Measurements from ENCODE around the gene ZNF423.
"Not testable (repeated sequence)": the region's sequence is repeated elsewhere in the genome, so short reads cannot be mapped to it uniquely, and the experiment has no call there.

Gene ZNF423

GRCh38 chr16:49871824-49872223 is 15.9 kb upstream of the ZNF423 start:
- DNase-seq (ENCODE audit: low read depth in 4 of 4, low spot score in 1 of 4) = not testable (repeated sequence)

- no peak for DNase-seq (ENCODE audit: low read depth in 4 of 4, low spot score in 1 of 4)
These were observed 13.8 kb upstream of the ZNF423 start for GRCh38 chr16:49869731-49870130.

- no peak for DNase-seq (ENCODE audit: low read depth in 4 of 4, low spot score in 1 of 4)
These were observed 12.1 kb upstream of the ZNF423 start for GRCh38 chr16:49867796-49868668.

GRCh38 chr16:49867234-49867633 is 11.3 kb upstream of the ZNF423 start:
- DNase-seq (ENCODE audit: low read depth in 4 of 4, low spot score in 1 of 4) = no peak

GRCh38 chr16:49866595-49867071 is 10.7 kb upstream of the ZNF423 start:
- no peak for DNase-seq (ENCODE audit: low read depth in 4 of 4, low spot score in 1 of 4)

GRCh38 chr16:49862694-49863093 is 6.8 kb upstream of the ZNF423 start:
- DNase-seq (ENCODE audit: low read depth in 4 of 4, low spot score in 1 of 4) = no peak

GRCh38 chr16:49861299-49861698 is 5.4 kb upstream of the ZNF423 start:
- no peak for DNase-seq (ENCODE audit: low read depth in 4 of 4, low spot score in 1 of 4)

- no peak for DNase-seq (ENCODE audit: low read depth in 4 of 4, low spot score in 1 of 4)
These were observed 4.7 kb upstream of the ZNF423 start for GRCh38 chr16:49860593-49860992.

GRCh38 chr16:49859125-49859811 is 3.4 kb upstream of the ZNF423 start:
- DNase-seq (ENCODE audit: low read depth in 4 of 4, low spot score in 1 of 4) = no peak

GRCh38 chr16:49858200-49859124 is 2.5 kb upstream of the ZNF423 start:
- DNase-seq (ENCODE audit: low read depth in 4 of 4, low spot score in 1 of 4) = peak in 1 of 4 experiments; percentile 18

GRCh38 chr16:49857423-49858181 is 1.7 kb upstream of the ZNF423 start:
- peak in 1 of 4 experiments; percentile 37 for DNase-seq (ENCODE audit: low read depth in 4 of 4, low spot score in 1 of 4)

- no peak for DNase-seq (ENCODE audit: low read depth in 4 of 4, low spot score in 1 of 4)
These were observed 889 bp upstream of the ZNF423 start for GRCh38 chr16:49856672-49857330.

- no peak for DNase-seq (ENCODE audit: low read depth in 4 of 4, low spot score in 1 of 4)
These were observed 561 bp downstream of the ZNF423 start for GRCh38 chr16:49855280-49855821.

- DNase-seq (ENCODE audit: low read depth in 4 of 4, low spot score in 1 of 4) = no peak
These were observed 1.1 kb downstream of the ZNF423 start for GRCh38 chr16:49854796-49855203.

GRCh38 chr16:49854188-49854795 is 1.6 kb downstream of the ZNF423 start:
- DNase-seq (ENCODE audit: low read depth in 4 of 4, low spot score in 1 of 4) = no peak

GRCh38 chr16:49852279-49852678 is 3.6 kb downstream of the ZNF423 start:
- DNase-seq (ENCODE audit: low read depth in 4 of 4, low spot score in 1 of 4) = no peak

- no peak for DNase-seq (ENCODE audit: low read depth in 4 of 4, low spot score in 1 of 4)
These were observed 4.5 kb downstream of the ZNF423 start for GRCh38 chr16:49851468-49851787.

GRCh38 chr16:49850558-49851467 is 5.1 kb downstream of the ZNF423 start:
- DNase-seq (ENCODE audit: low read depth in 4 of 4, low spot score in 1 of 4) = no peak

All from stimulated activated CD4-positive, alpha-beta T cell treated with anti-CD3 and anti-CD28 coated beads, Interleukin-1b, Interleukin-23, amount 100 ng/mL, for 24 hours (primary cell).